WTC11 (cell line): Measurements from ENCODE around the gene PDK1. TPM values are rescaled to one million over a fixed set of nuclear protein-coding genes. Genes with fewer than 3 reads are reported as not detected.

ENCODE experiments used
- ATAC-seq: fragments of 200-7000 bp; cut with Tn5 transposase; 2 replicates; pipeline ENCODE4 v1.10.0; 2021; ENCODE audit warnings: mild to moderate bottlenecking, moderate library complexity
- CTCF ChIA-PET: fragments of 300-600 bp; sonication (Branson Sonifier 250); formaldehyde crosslinking; loops from one replicate; lab custom pipeline; 2021; ENCODE audit warnings: antibody characterized with exemption; lab: Charles Lee
- POLR2A ChIA-PET: fragments of 350-600 bp; sonication (Branson Sonifier 250); formaldehyde crosslinking; loops from one replicate; lab custom pipeline; 2021; ENCODE audit warnings: antibody characterized with exemption; lab: Charles Lee
- DNase-seq: peaks from one replicate; pipeline ENCODE4 v3.0.0; 2021; ENCODE audit warnings: low spot score
- H3K27ac Mint-ChIP-seq: 2 replicates; pipeline ENCODE4 v1.8.0; 2021; ENCODE audit warnings: mixed read lengths
- H3K27me3 Mint-ChIP-seq: 2 replicates; pipeline ENCODE4 v1.8.0; 2021; ENCODE audit warnings: low read depth, mild to moderate bottlenecking, moderate library complexity, mixed read lengths
- H3K36me3 Mint-ChIP-seq: 2 replicates; pipeline ENCODE4 v1.8.0; 2021; ENCODE audit warnings: mixed read lengths
- H3K4me1 Mint-ChIP-seq: 2 replicates; pipeline ENCODE4 v1.8.0; 2022; ENCODE audit warnings: mixed read lengths
- H3K4me3 Mint-ChIP-seq: 2 replicates; pipeline ENCODE4 v1.8.0; 2021; ENCODE audit warnings: mild to moderate bottlenecking, moderate library complexity, mixed read lengths
- H3K9me3 Mint-ChIP-seq: 2 replicates; pipeline ENCODE4 v1.8.0; 2021; ENCODE audit warnings: mixed read lengths
- ATF2 ChIP-seq: sonication (generic); formaldehyde crosslinking; IDR thresholded peaks from 2 replicates; pipeline ENCODE4 v1.8.1; 2022; ENCODE audit warnings: low read depth, missing genetic modification reagents, borderline replicate concordance
- CREB1 ChIP-seq: sonication (generic); formaldehyde crosslinking; IDR thresholded peaks from 2 replicates; pipeline ENCODE4 v1.8.0; 2023; ENCODE audit warnings: mild to moderate bottlenecking, missing genetic modification reagents
- GTF2I ChIP-seq: fragments of 250-450 bp; sonication (Bioruptor Pico); conservative IDR thresholded peaks from 2 replicates; pipeline ENCODE4 v1.4.0; 2021; ENCODE audit warnings: mild to moderate bottlenecking
- HMGXB4 ChIP-seq: sonication (generic); formaldehyde crosslinking; IDR thresholded peaks from 2 replicates; pipeline ENCODE4 v1.8.1; 2023; ENCODE audit warnings: mild to moderate bottlenecking, moderate library complexity, missing genetic modification reagents
- IRF2 ChIP-seq: sonication (generic); formaldehyde crosslinking; IDR thresholded peaks from 2 replicates; pipeline ENCODE4 v1.8.0; 2022; ENCODE audit warnings: low read depth, missing genetic modification reagents, borderline replicate concordance
- MXD4 ChIP-seq: fragments of 250-450 bp; sonication (Bioruptor Pico); IDR thresholded peaks from 2 replicates; pipeline ENCODE4 v1.8.0; 2021; ENCODE audit warnings: mild to moderate bottlenecking, moderate library complexity, borderline replicate concordance
- NFYB ChIP-seq: sonication (generic); formaldehyde crosslinking; conservative IDR thresholded peaks from 2 replicates; pipeline ENCODE4 v1.8.0; 2022; ENCODE audit warnings: low read depth, missing genetic modification reagents
- OVOL2 ChIP-seq: fragments of 250-450 bp; sonication (Bioruptor Pico); IDR thresholded peaks from 2 replicates; pipeline ENCODE4 v1.9.0; 2021; ENCODE audit warnings: mild to moderate bottlenecking, borderline replicate concordance
- PRDM15 ChIP-seq: sonication (generic); formaldehyde crosslinking; IDR thresholded peaks from 2 replicates; pipeline ENCODE4 v1.8.0; 2022; ENCODE audit warnings: missing genetic modification reagents
- PREB ChIP-seq: sonication (generic); formaldehyde crosslinking; IDR thresholded peaks from 2 replicates; pipeline ENCODE4 v1.8.1; 2022; ENCODE audit warnings: mild to moderate bottlenecking, missing genetic modification reagents, moderate library complexity, borderline replicate concordance
- PRRX2 ChIP-seq: fragments of 250-450 bp; sonication (Bioruptor Pico); IDR thresholded peaks from 2 replicates; pipeline ENCODE4 v1.8.0; 2021; ENCODE audit warnings: mild to moderate bottlenecking
- RELA ChIP-seq: sonication (generic); formaldehyde crosslinking; IDR thresholded peaks from 2 replicates; pipeline ENCODE4 v1.8.1; 2022; ENCODE audit warnings: missing genetic modification reagents, mild to moderate bottlenecking, borderline replicate concordance
- SP1 ChIP-seq: sonication (generic); formaldehyde crosslinking; conservative IDR thresholded peaks from 2 replicates; pipeline ENCODE4 v1.8.1; 2022; ENCODE audit warnings: missing genetic modification reagents
- TEAD1 ChIP-seq: sonication (generic); formaldehyde crosslinking; IDR thresholded peaks from 2 replicates; pipeline ENCODE4 v1.8.0; 2022; ENCODE audit warnings: mild to moderate bottlenecking, missing genetic modification reagents
- TEAD4 ChIP-seq: sonication (generic); formaldehyde crosslinking; IDR thresholded peaks from 2 replicates; pipeline ENCODE4 v1.8.0; 2022; ENCODE audit warnings: mild to moderate bottlenecking, missing genetic modification reagents
- TP53 ChIP-seq: sonication (generic); formaldehyde crosslinking; IDR thresholded peaks from 2 replicates; pipeline ENCODE4 v1.8.1; 2023; ENCODE audit warnings: mild to moderate bottlenecking, missing genetic modification reagents
- ZMAT4 ChIP-seq: fragments of 250-450 bp; sonication (Bioruptor Pico); IDR thresholded peaks from 2 replicates; pipeline ENCODE4 v1.9.0; 2021; ENCODE audit warnings: mild to moderate bottlenecking
- ZNF121 ChIP-seq: sonication (generic); formaldehyde crosslinking; IDR thresholded peaks from 2 replicates; pipeline ENCODE4 v1.8.0; 2023; ENCODE audit warnings: missing genetic modification reagents
- ZNF281 ChIP-seq: sonication (generic); formaldehyde crosslinking; IDR thresholded peaks from 2 replicates; pipeline ENCODE4 v1.8.0; 2023; ENCODE audit warnings: mild to moderate bottlenecking, missing genetic modification reagents
- ZSCAN18 ChIP-seq: fragments of 250-450 bp; sonication (Bioruptor Pico); IDR thresholded peaks from 2 replicates; pipeline ENCODE4 v2.1.2; 2022; ENCODE audit warnings: mild to moderate bottlenecking, moderate library complexity
- total RNA-seq: library from RNA; stranded (reverse); gene quantifications from 3 replicates; pipeline ENCODE4 v1.2.3, GENCODE V29; 2021

PDK1 gene
- total RNA-seq, 1 experiment from 2014 or later: 22.9 TPM

GRCh38 chr2:172571245-172571644, 15.4 kb downstream of the PDK1 start:
- peaks cover 80% of the 10 kb centered on the region for H3K36me3 Mint-ChIP-seq
- no peak overlapping the region for H3K4me3 Mint-ChIP-seq
- ATAC-seq (no peak), DNase-seq (no peak)
- TF ChIP-seq IRF2 (CRISPR knock-in tag): no peak
- no peak for TF ChIP-seq NFYB (CRISPR knock-in tag)
- TF ChIP-seq ATF2 (CRISPR knock-in tag): no peak
- no peak for TF ChIP-seq ZSCAN18 (CRISPR knock-in tag)
- no peak for TF ChIP-seq ZMAT4 (CRISPR knock-in tag)
- no peaks in the 10 kb centered on the region for H3K4me1 Mint-ChIP-seq
- H3K9me3 Mint-ChIP-seq: peaks cover 19% of the 10 kb centered on the region
- ChIA-PET CTCF (interaction anchor here (1.6 kb wide), 1 partner anchor 103 kb away, joined by 5 read pairs; no protein-coding TSS in a partner anchor), POLR2A (no interaction called here)
- H3K27me3 Mint-ChIP-seq: no peaks in the 10 kb centered on the region
- H3K27ac Mint-ChIP-seq: no peak overlapping the region

- Mint-ChIP-seq H3K9me3 (peaks cover 35% of the 10 kb centered on the region), H3K4me3 (no peak overlapping the region), H3K27ac (no peak overlapping the region), H3K36me3 (peaks cover 81% of the 10 kb centered on the region), H3K27me3 (no peaks in the 10 kb centered on the region), H3K4me1 (peaks cover under 1% of the 10 kb centered on the region; the same call in 1 of the 2 replicates)
- DNase-seq (no peak), ATAC-seq (no peak)
- ChIA-PET CTCF (interaction anchor here (1.6 kb wide), 1 partner anchor 102 kb away, joined by 5 read pairs; no protein-coding TSS in a partner anchor), POLR2A (no interaction called here)
- TF ChIP-seq SP1 (CRISPR knock-in tag) (no peak), HMGXB4 (CRISPR knock-in tag) (no peak), ZNF281 (CRISPR knock-in tag) (no peak), TP53 (CRISPR knock-in tag) (no peak), PRRX2 (CRISPR knock-in tag) (no peak), CREB1 (CRISPR knock-in tag) (no peak), TEAD1 (CRISPR knock-in tag) (no peak), PREB (CRISPR knock-in tag) (no peak), ZNF121 (CRISPR knock-in tag) (no peak), TEAD4 (CRISPR knock-in tag) (no peak), RELA (CRISPR knock-in tag) (no peak), GTF2I (CRISPR knock-in tag) (no peak), OVOL2 (CRISPR knock-in tag) (no peak), MXD4 (CRISPR knock-in tag) (no peak), ZSCAN18 (CRISPR knock-in tag) (no peak), PRDM15 (CRISPR knock-in tag) (no peak)
Observed at GRCh38 chr2:172572981-172573380, 17.1 kb downstream of the PDK1 start.
